PFSK-1 (cell line): ENCODE results near the gene SORBS1.

ENCODE experiments used
- FOXP2 ChIP-seq: optimal IDR thresholded peaks from 2 replicates; pipeline ENCODE3; 2011; ENCODE audit warnings: borderline replicate concordance, control low read depth, inconsistent platforms; ENCODE audit not compliant: insufficient read depth; ENCODE audit errors: extremely low read length, extremely low read depth
- POLR2AphosphoS5 ChIP-seq: IDR thresholded peaks from 2 replicates; pipeline ENCODE4 v1.6.1; 2012; ENCODE audit warnings: low read depth, mild to moderate bottlenecking, control low read depth, low read length, moderate library complexity
- REST ChIP-seq, 2 experiments: IDR thresholded peaks; 2 replicates each; pipeline versions ENCODE4 v1.6.1 to v1.8.0; 2011 to 2012; ENCODE audit warnings: low read depth in 2 of 2, low read length in 2 of 2, control low read depth in 1 of 2, inconsistent platforms in 1 of 2, mild to moderate bottlenecking in 1 of 2, moderate library complexity in 1 of 2; ENCODE audit not compliant: insufficient read depth in 1 of 2
- SIN3A ChIP-seq: IDR thresholded peaks from 2 replicates; pipeline ENCODE4 v1.6.1; 2012; ENCODE audit warnings: mild to moderate bottlenecking, low read length, moderate library complexity, borderline replicate concordance; ENCODE audit not compliant: insufficient read depth
- TAF1 ChIP-seq: IDR thresholded peaks from 2 replicates; pipeline ENCODE4 v1.6.1; 2012; ENCODE audit warnings: low read length, control low read depth, borderline replicate concordance; ENCODE audit not compliant: insufficient read depth

GRCh38 chr10:95442341-95442740 is 118.8 kb downstream of the SORBS1 start:
- no peak for TF ChIP-seq POLR2AphosphoS5
- no peak for TF ChIP-seq TAF1
- no peak for TF ChIP-seq SIN3A
- TF ChIP-seq REST (IDR thresholded peaks at IDR 0.05; ENCODE audit: insufficient read depth in 1 of 2, low read depth in 2 of 2, low read length in 2 of 2) = no peak
- no peak for TF ChIP-seq FOXP2
